SU-DHL-6 (cell line): Measurements from ENCODE around the gene HFM1.
"Not testable (repeated sequence)": the region's sequence is repeated elsewhere in the genome, so short reads cannot be mapped to it uniquely, and the experiment has no call there.

Experiments used
- H2AFZ ChIP-seq: fragments of 200-600 bp; sonication (generic); 2 replicates; pipeline ENCODE4 v1.6.1; 2014; ENCODE audit warnings: low read depth, mild to moderate bottlenecking, moderate library complexity, mixed read lengths, antibody characterized with exemption, low read length; ENCODE audit not compliant: severe bottlenecking
- H3F3A ChIP-seq: fragments of 200-600 bp; shearing (Covaris generic); 2 replicates; pipeline ENCODE4 v1.6.0; 2016; ENCODE audit warnings: antibody characterized with exemption, mild to moderate bottlenecking; ENCODE audit not compliant: insufficient read depth
- H3K27ac ChIP-seq: fragments of 200-600 bp; sonication (generic); 2 replicates; pipeline ENCODE4 v1.5.1; 2016; ENCODE audit warnings: low read depth, mild to moderate bottlenecking, low read length, moderate library complexity, mixed read lengths
- H3K27me3 ChIP-seq: fragments of 200-600 bp; sonication (generic), shearing (Covaris generic); 2 replicates; pipeline ENCODE4 v1.6.0; 2014; ENCODE audit warnings: mild to moderate bottlenecking, low read length
- H3K36me3 ChIP-seq: fragments of 200-600 bp; sonication (generic); 2 replicates; pipeline ENCODE4 v1.6.1; 2014; ENCODE audit warnings: mild to moderate bottlenecking, low read length, mixed read lengths
- H3K4me2 ChIP-seq: fragments of 300-600, 200-600 bp; shearing (Covaris generic), sonication (generic); 2 replicates; pipeline ENCODE4 v1.6.0; 2014; ENCODE audit warnings: low read length, low read depth, mild to moderate bottlenecking; ENCODE audit not compliant: poor library complexity, severe bottlenecking
- H3K4me3 ChIP-seq: fragments of 200-600 bp; sonication (generic); 2 replicates; pipeline ENCODE4 v1.5.1; 2014; ENCODE audit warnings: antibody characterized with exemption, low read length, mild to moderate bottlenecking, mixed read lengths; ENCODE audit not compliant: insufficient read depth, poor library complexity, severe bottlenecking
- H3K79me2 ChIP-seq: fragments of 200-600 bp; sonication (generic); 2 replicates; pipeline ENCODE4 v1.6.1; 2014; ENCODE audit warnings: mild to moderate bottlenecking, low read length, moderate library complexity; ENCODE audit not compliant: insufficient read depth
- H3K9ac ChIP-seq: fragments of 200-600 bp; sonication (generic); 2 replicates; pipeline ENCODE4 v1.7.0; 2014; ENCODE audit warnings: mild to moderate bottlenecking, low read length
- H3K9me2 ChIP-seq: fragments of 200-600 bp; sonication (generic); replicated peaks from 2 replicates; pipeline ENCODE4 v1.6.1; 2014; ENCODE audit warnings: low read length; ENCODE audit not compliant: insufficient read depth
- H3K9me3 ChIP-seq: fragments of 200-600 bp; sonication (generic); 2 replicates; pipeline ENCODE4 v1.6.1; 2014; ENCODE audit warnings: low read length, mixed read lengths; ENCODE audit not compliant: insufficient read depth
- H4K20me1 ChIP-seq: fragments of 200-600 bp; sonication (generic); 2 replicates; pipeline ENCODE4 v1.6.1; 2014; ENCODE audit warnings: low read depth, mild to moderate bottlenecking, antibody characterized with exemption, low read length, moderate library complexity, mixed read lengths
- EZH2phosphoT487 ChIP-seq: fragments of 200-600 bp; sonication (generic), shearing (Covaris generic); conservative IDR thresholded peaks from 2 replicates; pipeline ENCODE4 v1.6.1; 2018; ENCODE audit warnings: mild to moderate bottlenecking, antibody characterized with exemption, low read length, moderate library complexity, mixed read lengths
- TF ChIP-seq, protein P1 (sequence below): fragments of 200-600 bp; sonication (generic); IDR thresholded peaks from one replicate; pipeline ENCODE4 v1.5.1; 2017; ENCODE audit warnings: antibody characterized with exemption, mild to moderate bottlenecking, low read length, moderate library complexity; ENCODE audit not compliant: insufficient read depth, poor library complexity, severe bottlenecking

The HFM1 gene

GRCh38 chr1:91427741-91428140, 23.1 kb upstream of the HFM1 start:
- Histone ChIP-seq H2AFZ (no peak overlapping the region), H3K9ac (no peak overlapping the region), H3K27ac (no peak overlapping the region), H3K4me3 (no peak overlapping the region), H3K9me3 (no peaks in the 10 kb centered on the region), H3K36me3 (no peaks in the 10 kb centered on the region), H4K20me1 (no peaks in the 10 kb centered on the region), H3K4me2 (no peak overlapping the region), H3F3A (no peaks in the 10 kb centered on the region), H3K79me2 (no peaks in the 10 kb centered on the region), H3K27me3 (no peaks in the 10 kb centered on the region), H3K9me2 (no peaks in the 10 kb centered on the region)
- no peak for TF ChIP-seq EZH2phosphoT487
- TF ChIP-seq, protein P1, sequence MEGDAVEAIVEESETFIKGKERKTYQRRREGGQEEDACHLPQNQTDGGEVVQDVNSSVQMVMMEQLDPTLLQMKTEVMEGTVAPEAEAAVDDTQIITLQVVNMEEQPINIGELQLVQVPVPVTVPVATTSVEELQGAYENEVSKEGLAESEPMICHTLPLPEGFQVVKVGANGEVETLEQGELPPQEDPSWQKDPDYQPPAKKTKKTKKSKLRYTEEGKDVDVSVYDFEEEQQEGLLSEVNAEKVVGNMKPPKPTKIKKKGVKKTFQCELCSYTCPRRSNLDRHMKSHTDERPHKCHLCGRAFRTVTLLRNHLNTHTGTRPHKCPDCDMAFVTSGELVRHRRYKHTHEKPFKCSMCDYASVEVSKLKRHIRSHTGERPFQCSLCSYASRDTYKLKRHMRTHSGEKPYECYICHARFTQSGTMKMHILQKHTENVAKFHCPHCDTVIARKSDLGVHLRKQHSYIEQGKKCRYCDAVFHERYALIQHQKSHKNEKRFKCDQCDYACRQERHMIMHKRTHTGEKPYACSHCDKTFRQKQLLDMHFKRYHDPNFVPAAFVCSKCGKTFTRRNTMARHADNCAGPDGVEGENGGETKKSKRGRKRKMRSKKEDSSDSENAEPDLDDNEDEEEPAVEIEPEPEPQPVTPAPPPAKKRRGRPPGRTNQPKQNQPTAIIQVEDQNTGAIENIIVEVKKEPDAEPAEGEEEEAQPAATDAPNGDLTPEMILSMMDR = no peak

DNA sequence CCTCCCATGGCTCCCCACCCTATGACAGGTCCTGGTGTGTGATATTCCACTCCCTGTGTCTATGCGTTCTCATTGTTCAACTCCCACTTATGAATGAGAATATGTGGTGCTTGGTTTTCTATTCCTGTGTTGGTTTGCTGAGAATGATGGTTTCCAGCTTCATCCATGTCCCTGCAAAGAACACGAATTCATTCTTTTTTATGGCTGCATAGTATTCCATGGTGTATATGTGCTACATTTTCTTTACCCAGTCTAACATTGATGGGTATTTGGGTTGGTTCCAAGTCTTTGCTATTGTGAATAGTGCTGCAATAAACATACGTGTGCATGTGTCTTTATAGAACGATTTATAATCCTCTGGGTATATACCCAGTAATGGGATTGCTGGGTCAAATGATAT, 17.9 kb upstream of the HFM1 start:
- H3K36me3 ChIP-seq, H3K9me2 ChIP-seq, H4K20me1 ChIP-seq, H2AFZ ChIP-seq, H3K9ac ChIP-seq, H3F3A ChIP-seq, H3K4me3 ChIP-seq, H3K27me3 ChIP-seq, H3K27ac ChIP-seq, H3K9me3 ChIP-seq, H3K4me2 ChIP-seq, H3K79me2 ChIP-seq: not testable (repeated sequence)

DNA sequence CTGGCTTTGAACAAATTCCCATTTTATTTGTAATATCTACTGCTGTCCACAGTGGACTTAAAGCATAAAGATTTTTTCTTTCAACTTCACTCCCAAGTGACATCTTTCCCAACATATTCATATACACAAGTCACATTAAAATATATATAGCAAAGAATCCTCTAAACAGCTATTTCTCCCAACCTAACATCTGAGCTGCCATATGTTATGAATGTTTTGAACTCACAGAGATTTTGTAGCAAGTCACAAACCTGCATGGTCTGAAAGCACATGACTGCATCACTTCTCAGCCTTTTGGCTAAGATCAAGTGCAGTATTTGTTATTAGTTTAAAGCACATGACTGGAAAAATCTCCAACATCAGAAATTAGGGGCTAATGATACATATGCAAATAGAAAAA, 7.7 kb upstream of the HFM1 start:
- no peaks in the 10 kb centered on the region for H3F3A ChIP-seq
- no peaks in the 10 kb centered on the region for H3K9me3 ChIP-seq
- H3K79me2 ChIP-seq = no peaks in the 10 kb centered on the region
- TF ChIP-seq EZH2phosphoT487 = no peak
- TF ChIP-seq, protein P1 = no peak
- H3K9me2 ChIP-seq = no peaks in the 10 kb centered on the region
- H2AFZ ChIP-seq = no peak overlapping the region
- H3K4me2 ChIP-seq = no peak overlapping the region
- no peaks in the 10 kb centered on the region for H3K36me3 ChIP-seq
- H3K27me3 ChIP-seq = no peaks in the 10 kb centered on the region
- H3K4me3 ChIP-seq = no peak overlapping the region
- no peak overlapping the region for H3K9ac ChIP-seq
- no peak overlapping the region for H3K27ac ChIP-seq
- H4K20me1 ChIP-seq = no peaks in the 10 kb centered on the region

- Histone ChIP-seq H3K4me3 (no peak overlapping the region), H3K9ac (no peak overlapping the region), H3K27ac (no peak overlapping the region), H3K9me3 (no peaks in the 10 kb centered on the region), H3F3A (no peaks in the 10 kb centered on the region), H3K4me2 (no peak overlapping the region), H2AFZ (no peak overlapping the region), H3K79me2 (no peaks in the 10 kb centered on the region), H3K27me3 (no peaks in the 10 kb centered on the region), H3K36me3 (no peaks in the 10 kb centered on the region), H3K9me2 (no peaks in the 10 kb centered on the region), H4K20me1 (no peaks in the 10 kb centered on the region)
- no peak for TF ChIP-seq EZH2phosphoT487
- TF ChIP-seq, protein P1 = peak; percentile 16
These were observed 2.2 kb upstream of the HFM1 start for GRCh38 chr1:91406773-91407389.
